ENCODE results near the gene PDE3B. TPM values are rescaled to one million over a fixed set of nuclear protein-coding genes. Genes with fewer than 3 reads are reported as not detected.

The PDE3B gene
- total and polyA plus RNA-seq, 12 donors: 0.42 to 4.2 (median 1.9) TPM

DNA sequence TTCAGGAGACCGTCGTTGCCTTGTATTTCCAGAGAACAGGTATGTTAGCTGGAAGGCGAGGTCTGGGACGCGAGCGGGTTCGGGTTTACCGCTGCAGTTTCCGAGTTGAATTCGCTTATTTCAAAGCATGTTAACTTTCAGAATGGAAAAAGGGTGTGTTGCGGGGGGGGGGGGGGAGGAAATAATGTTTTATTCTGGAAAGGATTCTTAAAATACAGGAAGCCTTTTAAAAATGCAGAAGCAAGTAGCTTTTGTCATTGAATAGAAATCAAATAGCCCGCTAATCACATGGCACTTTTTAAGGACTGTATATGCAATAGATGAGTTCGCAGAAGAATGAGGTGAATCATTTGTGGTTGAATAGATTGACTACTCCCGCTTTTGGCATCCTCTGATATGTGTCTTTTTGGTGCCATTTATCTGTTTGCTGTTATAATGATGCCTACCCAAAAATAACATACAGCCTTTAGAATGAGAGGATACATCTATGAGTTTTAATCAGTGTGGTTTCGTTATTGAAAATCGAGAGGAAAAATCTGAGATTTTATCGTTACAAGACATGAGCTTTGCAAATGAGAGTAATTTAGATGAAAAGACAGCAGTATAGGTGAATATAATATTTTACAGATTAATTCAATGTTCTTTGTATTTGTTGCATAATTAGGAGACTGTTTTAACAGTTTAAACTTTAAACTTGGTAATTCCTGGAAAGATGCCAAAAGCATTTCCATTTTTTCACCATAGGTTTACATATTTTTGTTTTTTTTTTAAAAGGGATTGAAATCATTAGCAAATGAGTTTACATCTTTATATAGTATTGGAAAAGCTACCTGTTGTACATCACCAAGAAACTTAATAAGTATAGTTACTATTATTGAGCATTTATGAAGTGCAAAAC is 1.7 kb downstream of the PDE3B start:
- no peak for TF ChIP-seq POLR2A (IDR thresholded peaks at IDR 0.05)
- no peak for TF ChIP-seq CTCF (IDR thresholded peaks at IDR 0.05)
- Histone ChIP-seq H3K4me3 (peak overlapping the region in 2 of 4 donors; percentile 58 to 68), H3K36me3 (replicated peaks in 1 of 2) (no peaks in the 10 kb centered on the region), H3K4me1 (replicated peaks in 1 of 2) (peaks cover 6 to 10% of the 10 kb centered on the region in 2 donors), H3K27me3 (peaks cover 12% of the 10 kb centered on the region), H3K9me3 (replicated peaks in 1 of 3) (no peaks in the 10 kb centered on the region), H3K27ac (peak overlapping the region in 2 of 5 donors; percentile 65 to 72)
- DNase-seq: peak in 1 of 7 donors; percentile 19
- WGBS, 4 donors: 5 to 11% (median 7%) methylated on average over 17 of the region's 17 CpGs
- intact Hi-C loops (cut with DNase I): no loop called here

DNA sequence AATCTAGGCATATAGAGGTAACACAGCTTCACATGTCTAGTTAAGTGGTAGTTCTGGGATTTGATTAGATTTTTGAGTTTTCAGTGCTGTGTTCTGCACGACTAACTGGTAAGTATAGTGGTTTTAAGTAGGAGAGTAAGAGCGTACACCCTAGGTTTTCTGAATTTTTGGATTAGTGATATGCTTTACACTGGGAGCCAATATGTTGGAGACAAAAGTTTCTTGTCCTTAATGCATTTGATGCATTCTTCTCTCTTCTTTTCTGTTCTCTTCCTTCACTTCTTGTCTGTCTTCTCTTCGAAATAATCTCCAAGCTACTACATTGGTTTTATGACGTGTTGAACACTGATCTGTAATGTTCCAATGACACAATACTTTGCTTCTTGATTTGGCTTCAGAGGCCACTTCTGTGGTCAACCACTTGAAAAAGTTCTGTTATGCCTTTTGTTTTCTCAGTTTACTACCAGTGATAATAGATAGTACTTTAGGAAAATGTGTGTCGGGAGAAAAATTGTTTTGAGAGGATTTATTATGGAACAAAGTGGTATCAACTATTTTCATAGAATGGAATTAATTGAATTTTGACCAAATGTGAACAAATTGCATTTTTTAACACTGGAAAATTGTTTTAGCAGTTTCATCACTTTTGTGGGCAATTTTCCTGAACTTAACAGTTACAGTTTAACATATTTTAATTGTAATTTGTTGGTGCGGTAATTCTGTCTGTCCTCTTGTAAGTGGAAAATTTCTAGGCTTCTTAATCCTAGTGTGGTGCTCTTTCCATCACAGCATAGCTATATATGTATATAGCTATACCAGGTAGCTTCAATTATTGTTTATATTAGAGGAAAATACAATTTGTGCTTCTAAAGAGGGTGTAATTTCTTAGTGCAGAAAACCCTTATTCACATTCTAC is 2.6 kb downstream of the PDE3B start:
- WGBS, 4 donors: 82 to 86% (median 85%) methylated on average over 6 of the region's 6 CpGs
- Histone ChIP-seq H3K27ac (no peak overlapping the region), H3K9me3 (replicated peaks in 1 of 3) (no peaks in the 10 kb centered on the region), H3K4me3 (peak overlapping the region in 1 of 4 donors; percentile 68), H3K36me3 (replicated peaks in 1 of 2) (no peaks in the 10 kb centered on the region), H3K27me3 (peaks cover 12% of the 10 kb centered on the region), H3K4me1 (replicated peaks in 1 of 2) (peaks cover 6 to 10% of the 10 kb centered on the region in 2 donors)
- intact Hi-C loops (cut with DNase I): no loop called here
- TF ChIP-seq CTCF (IDR thresholded peaks at IDR 0.05) (no peak), POLR2A (IDR thresholded peaks at IDR 0.05) (no peak)
- no peak for DNase-seq

DNA sequence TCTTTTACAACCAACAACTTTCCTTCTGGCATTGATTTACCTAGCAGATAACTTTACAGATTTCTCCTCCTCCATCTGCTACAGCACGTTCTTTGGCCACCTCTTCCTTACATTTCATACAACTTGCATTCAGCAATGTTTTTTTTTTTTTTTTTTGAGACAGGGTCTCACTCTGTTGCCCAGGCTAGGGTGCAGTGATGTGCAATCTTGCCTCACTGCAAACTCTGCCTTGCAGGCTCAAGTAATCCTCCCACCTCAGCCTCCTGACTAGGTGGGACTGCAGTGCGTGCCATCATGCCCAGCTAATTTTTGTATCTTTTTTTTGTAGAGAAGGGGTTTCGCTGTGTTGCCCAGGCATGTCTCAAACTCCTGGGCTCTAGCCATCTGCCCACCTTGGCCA is 6.5 kb downstream of the PDE3B start:
- TF ChIP-seq POLR2A (IDR thresholded peaks at IDR 0.05) (no peak), CTCF (IDR thresholded peaks at IDR 0.05) (no peak)
- H3K4me1 ChIP-seq (replicated peaks in 1 of 2): no peaks in the 10 kb centered on the region
- no peak for DNase-seq
- intact Hi-C loops (cut with DNase I): no loop called here
- 80 to 89% (median 86%) methylated on average over 3 of the region's 3 CpGs for WGBS, 4 donors
- no peaks in the 10 kb centered on the region for H3K36me3 ChIP-seq (replicated peaks in 1 of 2)
- no peak overlapping the region for H3K4me3 ChIP-seq
- H3K27ac ChIP-seq: no peak overlapping the region
- H3K27me3 ChIP-seq: peaks cover 12% of the 10 kb centered on the region
- no peaks in the 10 kb centered on the region for H3K9me3 ChIP-seq (replicated peaks in 1 of 3)

GRCh38 chr11:14653090-14653489 is 9.5 kb downstream of the PDE3B start:
- no peak for DNase-seq
- Histone ChIP-seq H3K4me1 (replicated peaks in 1 of 2) (no peaks in the 10 kb centered on the region), H3K27ac (no peak overlapping the region), H3K9me3 (replicated peaks in 1 of 3) (no peaks in the 10 kb centered on the region), H3K36me3 (replicated peaks in 1 of 2) (no peaks in the 10 kb centered on the region), H3K4me3 (no peak overlapping the region), H3K27me3 (no peaks in the 10 kb centered on the region)
- TF ChIP-seq POLR2A (IDR thresholded peaks at IDR 0.05) (no peak), CTCF (IDR thresholded peaks at IDR 0.05) (no peak)
- 79 to 84% (median 81%) methylated on average over 3 of the region's 3 CpGs for WGBS, 4 donors
- intact Hi-C loops (cut with DNase I): no loop called here

Data from adrenal gland (tissue), 12 donors.